ENCODE data around the gene CLINT1. TPM values are rescaled to one million over a fixed set of nuclear protein-coding genes. Genes with fewer than 3 reads are reported as not detected.

The CLINT1 gene
- total and polyA plus RNA-seq, 9 donors: 27.4 to 67.8 (median 50.3) TPM

DNA sequence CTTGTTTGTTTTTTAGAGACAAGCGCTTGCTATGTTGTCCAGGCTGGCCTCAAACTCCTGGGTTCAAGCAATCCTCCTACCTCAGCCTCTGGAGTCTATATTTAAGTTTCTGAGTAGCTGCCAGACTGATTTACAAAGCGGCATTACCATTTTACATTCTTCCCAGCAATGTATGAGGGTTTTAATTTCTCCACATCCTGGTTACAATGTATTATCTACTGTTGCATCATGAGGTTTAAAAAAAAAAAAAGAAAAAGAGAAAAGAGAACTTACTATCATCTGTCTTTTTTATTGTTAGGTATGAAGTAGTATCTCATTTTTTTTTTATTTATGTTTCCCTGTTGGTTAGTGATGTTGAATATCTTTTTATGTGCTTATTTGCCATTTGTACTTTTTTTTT lies 18.9 kb upstream of the CLINT1 start:
- Histone ChIP-seq H3K4me3 (no peak overlapping the region), H3K36me3 (no peaks in the 10 kb centered on the region), H3K27ac (no peak overlapping the region), H3K4me1 (ENCODE audit: insufficient read depth) (no peaks in the 10 kb centered on the region), H3K27me3 (no peaks in the 10 kb centered on the region), H3K9me3 (no peaks in the 10 kb centered on the region)
- TF ChIP-seq, protein P1, sequence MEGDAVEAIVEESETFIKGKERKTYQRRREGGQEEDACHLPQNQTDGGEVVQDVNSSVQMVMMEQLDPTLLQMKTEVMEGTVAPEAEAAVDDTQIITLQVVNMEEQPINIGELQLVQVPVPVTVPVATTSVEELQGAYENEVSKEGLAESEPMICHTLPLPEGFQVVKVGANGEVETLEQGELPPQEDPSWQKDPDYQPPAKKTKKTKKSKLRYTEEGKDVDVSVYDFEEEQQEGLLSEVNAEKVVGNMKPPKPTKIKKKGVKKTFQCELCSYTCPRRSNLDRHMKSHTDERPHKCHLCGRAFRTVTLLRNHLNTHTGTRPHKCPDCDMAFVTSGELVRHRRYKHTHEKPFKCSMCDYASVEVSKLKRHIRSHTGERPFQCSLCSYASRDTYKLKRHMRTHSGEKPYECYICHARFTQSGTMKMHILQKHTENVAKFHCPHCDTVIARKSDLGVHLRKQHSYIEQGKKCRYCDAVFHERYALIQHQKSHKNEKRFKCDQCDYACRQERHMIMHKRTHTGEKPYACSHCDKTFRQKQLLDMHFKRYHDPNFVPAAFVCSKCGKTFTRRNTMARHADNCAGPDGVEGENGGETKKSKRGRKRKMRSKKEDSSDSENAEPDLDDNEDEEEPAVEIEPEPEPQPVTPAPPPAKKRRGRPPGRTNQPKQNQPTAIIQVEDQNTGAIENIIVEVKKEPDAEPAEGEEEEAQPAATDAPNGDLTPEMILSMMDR (IDR thresholded peaks at IDR 0.05): no peak
- TF ChIP-seq POLR2A (IDR thresholded peaks at IDR 0.05) (no peak), EP300 (IDR thresholded peaks at IDR 0.05) (no peak)
- 83 to 90% (median 84%) methylated on average over 2 of the region's 2 CpGs for WGBS, 3 donors
- no peak for DNase-seq
- intact Hi-C loops (cut with DNase I): no loop called here

DNA sequence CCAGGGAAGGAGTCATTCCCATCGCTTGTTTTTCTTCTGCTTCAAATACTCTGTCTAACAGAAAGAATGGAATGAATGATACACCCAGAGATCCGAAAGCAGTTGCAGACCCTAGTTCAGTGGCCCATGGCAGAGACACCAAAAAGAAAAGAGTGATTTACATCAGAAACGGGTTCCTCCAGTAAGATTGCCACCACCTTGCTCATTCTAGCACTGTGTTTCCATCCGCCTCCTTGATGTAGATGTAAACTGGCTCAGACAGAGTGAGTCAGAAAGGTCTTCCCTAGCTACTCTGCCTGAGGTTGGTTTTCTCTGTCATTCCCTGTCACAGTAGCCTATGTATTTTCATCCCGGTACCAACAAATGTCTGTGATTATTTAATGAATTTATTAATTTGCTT lies 15.9 kb upstream of the CLINT1 start:
- intact Hi-C loops (cut with DNase I): no loop called here
- no peaks in the 10 kb centered on the region for H3K4me1 ChIP-seq (ENCODE audit: insufficient read depth)
- H3K27ac ChIP-seq: no peak overlapping the region

DNA sequence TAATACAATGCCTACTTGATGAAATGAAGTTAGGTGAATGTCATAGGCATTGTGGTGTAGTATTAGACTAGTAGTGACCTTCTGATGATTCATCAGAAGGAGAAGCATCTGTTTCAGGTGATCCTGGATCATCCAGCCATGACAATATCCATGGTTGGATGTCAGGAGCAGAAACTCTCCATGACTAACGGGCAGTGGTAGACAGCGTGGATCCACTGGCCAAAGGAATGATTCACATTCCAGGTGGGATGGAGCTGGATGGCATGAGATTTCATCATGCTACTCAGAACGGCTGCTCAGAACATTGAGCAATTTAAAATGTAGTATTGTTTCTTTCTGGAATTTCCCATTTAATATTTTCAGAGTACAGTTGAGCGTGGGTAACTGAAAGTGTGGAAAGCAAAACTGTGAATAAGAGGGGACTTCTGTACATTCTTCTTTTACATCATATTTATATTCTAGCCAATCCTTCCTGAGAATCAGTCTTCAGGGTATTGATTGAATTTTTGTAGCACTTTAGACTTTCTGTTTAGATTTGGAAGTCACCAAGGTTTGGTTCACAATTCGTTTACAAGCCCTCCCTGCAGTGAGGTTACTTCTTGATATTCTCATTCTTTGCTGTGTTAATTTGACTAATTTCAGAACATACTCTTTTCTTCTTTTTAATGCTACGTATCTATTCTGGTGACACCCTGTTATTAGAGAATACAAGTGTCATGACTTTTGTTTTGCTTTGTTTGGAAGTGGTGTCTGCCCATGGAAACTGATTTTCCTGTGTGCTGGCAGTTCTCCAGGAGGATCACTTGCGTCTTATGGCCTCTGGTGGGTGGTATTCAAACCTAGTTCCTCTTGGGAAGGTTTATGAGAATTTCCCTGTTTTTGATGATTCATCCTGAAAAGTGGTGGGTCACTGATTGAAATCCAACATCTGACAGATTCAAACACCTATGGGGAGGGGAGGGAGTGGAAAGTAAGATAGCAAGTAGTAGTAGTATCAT lies 12.2 kb upstream of the CLINT1 start:
- Histone ChIP-seq H3K4me1 (ENCODE audit: insufficient read depth) (no peaks in the 10 kb centered on the region), H3K4me3 (no peak overlapping the region), H3K9me3 (no peaks in the 10 kb centered on the region), H3K27me3 (no peaks in the 10 kb centered on the region), H3K27ac (no peak overlapping the region), H3K36me3 (no peaks in the 10 kb centered on the region)
- no peak for TF ChIP-seq POLR2A (IDR thresholded peaks at IDR 0.05)
- no peak for TF ChIP-seq EP300 (IDR thresholded peaks at IDR 0.05)
- TF ChIP-seq, protein P1 (IDR thresholded peaks at IDR 0.05): no peak
- 59 to 65% (median 62%) methylated on average over 7 of the region's 7 CpGs for WGBS, 3 donors
- DNase-seq: no peak
- intact Hi-C loops (cut with DNase I): loop anchor here in 1 of 4 donors (1.0 kb wide), 1 partner anchor 16 kb away; no protein-coding TSS in a partner anchor

More for the DNA sequence above, 15.9 kb upstream of the CLINT1 start:
- 86 to 92% (median 91%) methylated on average over 5 of the region's 5 CpGs for WGBS, 3 donors
- H3K27me3 ChIP-seq: no peaks in the 10 kb centered on the region
- no peak for DNase-seq
- no peak overlapping the region for H3K4me3 ChIP-seq
- no peaks in the 10 kb centered on the region for H3K9me3 ChIP-seq
- no peaks in the 10 kb centered on the region for H3K36me3 ChIP-seq
- TF ChIP-seq POLR2A (IDR thresholded peaks at IDR 0.05): no peak
- TF ChIP-seq EP300 (IDR thresholded peaks at IDR 0.05): no peak
- TF ChIP-seq, protein P1 (IDR thresholded peaks at IDR 0.05): no peak

DNA sequence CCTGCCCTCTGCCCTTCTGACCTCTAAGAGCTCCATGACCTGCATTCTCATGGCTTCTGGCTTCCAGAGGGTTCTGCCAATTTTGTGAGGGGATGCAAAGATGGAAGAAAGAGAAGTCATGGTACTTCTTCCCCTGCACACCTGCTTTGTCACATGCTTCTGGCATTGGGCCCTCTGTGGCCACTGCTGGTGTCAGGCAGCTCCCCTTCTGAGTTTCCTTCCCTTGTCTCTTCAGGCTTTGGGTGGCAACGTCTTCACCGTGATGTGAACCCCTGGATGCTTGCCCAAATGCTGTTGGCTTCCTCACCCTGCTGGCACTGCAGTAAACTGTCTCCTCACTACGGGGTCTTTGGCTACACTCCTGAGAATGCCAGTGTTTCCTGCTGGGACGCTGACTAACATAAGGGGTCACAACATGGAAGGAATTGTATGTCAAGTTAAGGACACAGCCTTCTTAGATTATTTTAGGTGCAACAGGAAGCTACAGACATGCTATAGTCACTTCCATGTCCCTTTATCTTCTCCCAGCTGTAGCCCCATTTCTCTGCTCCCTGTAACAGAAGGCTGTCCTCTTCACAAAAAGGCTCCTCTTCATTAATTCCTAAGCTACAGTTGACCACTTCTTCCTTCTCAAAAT lies 8.9 kb upstream of the CLINT1 start:
- H3K27ac ChIP-seq: no peak overlapping the region
- no peaks in the 10 kb centered on the region for H3K36me3 ChIP-seq
- DNase-seq: no peak
- no peaks in the 10 kb centered on the region for H3K9me3 ChIP-seq
- no peaks in the 10 kb centered on the region for H3K4me1 ChIP-seq (ENCODE audit: insufficient read depth)
- TF ChIP-seq, protein P1 (IDR thresholded peaks at IDR 0.05): no peak
- no peak for TF ChIP-seq POLR2A (IDR thresholded peaks at IDR 0.05)
- TF ChIP-seq EP300 (IDR thresholded peaks at IDR 0.05): no peak
- no peaks in the 10 kb centered on the region for H3K27me3 ChIP-seq
- WGBS, 3 donors: 55 to 68% (median 62%) methylated on average over 4 of the region's 4 CpGs
- no peak overlapping the region for H3K4me3 ChIP-seq
- intact Hi-C loops (cut with DNase I): no loop called here
